Right ventricle myocardium superior (tissue), 1 donor: ENCODE results near the gene PCDHA1. TPM values are rescaled to one million over a fixed set of nuclear protein-coding genes. Genes with fewer than 3 reads are reported as not detected.
"Not testable (repeated sequence)": the region's sequence is repeated elsewhere in the genome, so short reads cannot be mapped to it uniquely, and the experiment has no call there.

Experiments used
- ATAC-seq: fragments of 200-7000 bp; cut with Tn5 transposase; one replicate; pipeline ENCODE4 v1.9.1; 2020; ENCODE audit warnings: mild to moderate bottlenecking; ENCODE audit not compliant: poor library complexity
- DNase-seq: peaks from one replicate; pipeline ENCODE4 v3.0.0-alpha.2; 2020
- intact Hi-C: fragments of 100-400 bp; cut with DNase I; formaldehyde crosslinking; loops from one replicate; pipeline ENCODE4 v1.11.2; 2022
- total RNA-seq: library from RNA; stranded (reverse); fragmentation: NEBNext Ultra II Directional; extraction: Animal tissue kit (Norgen Biotek cat#: 25700); gene quantifications from one replicate; pipeline ENCODE4 v1.2.1, GENCODE V29; 2021
- donor health status: DM: no; HTN: yes; CAD: no; lungs with severe emphysema.

Gene PCDHA1
- total RNA-seq, 1 donor from 2014 or later: not detected

GRCh38 chr5:140806834-140807775 lies 21.2 kb downstream of the PCDHA1 start, which contains the start of gene PCDHA4:
TSS of gene PCDHA4 (plus strand) at chr5:140807068.
- peak; percentile 45 for DNase-seq
- peak; percentile 38 for ATAC-seq
- intact Hi-C loops: no loop called here

GRCh38 chr5:140808241-140808888 lies 22.4 kb downstream of the PCDHA1 start:
- DNase-seq, ATAC-seq, intact Hi-C loops: not testable (repeated sequence)

- no peak for ATAC-seq
- intact Hi-C loops: no loop called here
- DNase-seq: peak; percentile 39
Observed at GRCh38 chr5:140808889-140809291, 22.9 kb downstream of the PCDHA1 start.

- intact Hi-C loops: no loop called here
- peak; percentile 40 for DNase-seq
- ATAC-seq: no peak
Observed at GRCh38 chr5:140821375-140822280, 35.7 kb downstream of the PCDHA1 start, which contains the start of gene PCDHA5. TSS of gene PCDHA5 (plus strand) at chr5:140821613.

- DNase-seq (no peak), ATAC-seq (no peak)
- intact Hi-C loops: no loop called here
Observed at GRCh38 chr5:140822281-140822629, 36.3 kb downstream of the PCDHA1 start.

- ATAC-seq, intact Hi-C loops, DNase-seq: not testable (repeated sequence)
Observed at GRCh38 chr5:140822969-140823368, 37.0 kb downstream of the PCDHA1 start.

GRCh38 chr5:140823475-140823874 lies 37.5 kb downstream of the PCDHA1 start:
- ATAC-seq: no peak
- intact Hi-C loops: no loop called here

GRCh38 chr5:140827704-140828361 lies 41.9 kb downstream of the PCDHA1 start, which contains the start of gene PCDHA6:
TSS of gene PCDHA6 (plus strand) at chr5:140827960. CDS start at chr5:140828092, 132 bp downstream.
- DNase-seq (no peak), ATAC-seq (no peak)
- intact Hi-C loops: no loop called here

More at GRCh38 chr5:140823475-140823874, 37.5 kb downstream of the PCDHA1 start:
- peak; percentile 34 for DNase-seq

- intact Hi-C loops: no loop called here
- ATAC-seq (no peak), DNase-seq (no peak)
Observed at GRCh38 chr5:140828362-140828737, 42.4 kb downstream of the PCDHA1 start.

- ATAC-seq, intact Hi-C loops, DNase-seq: not testable (repeated sequence)
Observed at GRCh38 chr5:140829511-140830501, 43.9 kb downstream of the PCDHA1 start.

- intact Hi-C loops: no loop called here
- ATAC-seq: no peak
- DNase-seq: no peak
Observed at GRCh38 chr5:140833993-140834392, 48.1 kb downstream of the PCDHA1 start, which contains the start of gene PCDHA7. TSS of gene PCDHA7 (plus strand) at chr5:140834269. CDS start at chr5:140834384, 115 bp downstream.

- intact Hi-C loops, DNase-seq, ATAC-seq: not testable (repeated sequence)
Observed at GRCh38 chr5:140834439-140835008, 48.6 kb downstream of the PCDHA1 start.

GRCh38 chr5:140835622-140836510 lies 49.9 kb downstream of the PCDHA1 start:
- peak; percentile 33 for DNase-seq
- intact Hi-C loops: no loop called here

GRCh38 chr5:140840978-140841962 lies 55.3 kb downstream of the PCDHA1 start, which contains the start of gene PCDHA8:
TSS of gene PCDHA8 (plus strand) at chr5:140841187. CDS start at chr5:140841322, 135 bp downstream.
- intact Hi-C loops: no loop called here
- no peak for DNase-seq
- ATAC-seq: no peak

More at GRCh38 chr5:140835622-140836510, 49.9 kb downstream of the PCDHA1 start:
- no peak for ATAC-seq
